ENCODE results near the gene EXOC6. TPM values are rescaled to one million over a fixed set of nuclear protein-coding genes. Genes with fewer than 3 reads are reported as not detected.

The EXOC6 gene
- total RNA-seq, 1 experiment from 2014 or later, result 9.3 TPM

DNA sequence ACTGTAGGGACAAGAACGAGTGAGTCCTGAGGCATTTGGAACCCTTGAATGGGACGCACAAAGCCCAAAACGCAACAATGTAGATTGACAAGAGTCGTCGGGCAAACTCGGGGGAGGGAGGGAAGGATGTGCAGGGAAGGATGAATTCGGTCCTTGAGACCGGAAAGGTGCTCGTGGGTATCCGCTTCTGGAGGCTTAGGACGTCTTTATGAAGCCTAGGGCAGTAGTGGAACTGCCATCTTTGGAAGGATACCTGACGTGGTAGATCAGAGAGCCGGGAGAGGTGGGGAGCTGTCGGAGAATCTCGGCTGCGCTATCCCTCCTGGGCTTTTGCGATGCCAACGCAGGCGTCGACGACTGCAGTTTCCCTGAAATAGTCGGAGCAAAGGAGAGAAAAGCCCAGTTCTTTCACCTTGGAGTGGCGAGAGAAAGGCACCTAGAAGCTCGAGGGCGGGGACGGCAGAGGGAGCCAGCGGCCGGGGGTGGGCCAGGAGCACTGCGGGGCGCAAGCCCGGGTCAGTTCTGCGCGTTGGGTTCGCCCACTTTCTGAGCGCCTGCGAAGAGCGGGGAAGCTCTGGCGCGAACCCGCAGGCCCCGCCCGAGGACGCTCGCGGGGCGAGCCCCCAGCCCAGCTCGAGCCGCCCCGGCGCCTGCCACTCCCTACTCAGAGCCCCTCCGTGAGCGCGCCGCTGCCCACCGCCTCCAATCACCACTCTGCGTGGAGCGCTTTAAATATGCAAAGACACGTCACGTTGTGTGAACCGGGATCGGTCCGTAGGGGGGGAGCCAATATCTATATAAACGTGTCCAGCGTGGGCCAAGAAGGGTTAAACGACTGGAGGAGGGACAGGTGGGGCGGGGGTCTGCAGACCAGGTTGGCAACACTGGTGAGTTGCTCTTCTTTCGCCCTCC lies 211.9 kb downstream of the EXOC6 start, which contains the start of gene CYP26C1:
TSS of gene CYP26C1 (plus strand) at position 824 of the 912 bp plus-strand sequence. CDS start 466 bp downstream, outside the sequence.
- Histone ChIP-seq H3K4me1 (replicated peaks; ENCODE audit: insufficient read depth) (no peaks in the 10 kb centered on the region), H3K4me3 (no peak within 1 kb of the TSS), H3K27me3 (ENCODE audit: insufficient read depth, low read depth) (no peaks in the 10 kb centered on the region), H3F3A (ENCODE audit: insufficient read depth, low read depth) (no peaks in the 10 kb centered on the region), H4K20me1 (ENCODE audit: insufficient read depth) (no peaks in the 10 kb centered on the region), H3K4me2 (no peak within 1 kb of the TSS), H3K27ac (no peak within 1 kb of the TSS), H2AFZ (no peak within 1 kb of the TSS), H3K9me3 (ENCODE audit: insufficient read depth, low read depth) (no peaks in the 10 kb centered on the region), H3K36me3 (ENCODE audit: low read depth) (no peaks in the 10 kb centered on the region), H3K9me2 (ENCODE audit: insufficient read depth) (no peaks in the 10 kb centered on the region), H3K79me2 (ENCODE audit: low read depth) (no peaks in the 10 kb centered on the region)
- TF ChIP-seq, protein P1, sequence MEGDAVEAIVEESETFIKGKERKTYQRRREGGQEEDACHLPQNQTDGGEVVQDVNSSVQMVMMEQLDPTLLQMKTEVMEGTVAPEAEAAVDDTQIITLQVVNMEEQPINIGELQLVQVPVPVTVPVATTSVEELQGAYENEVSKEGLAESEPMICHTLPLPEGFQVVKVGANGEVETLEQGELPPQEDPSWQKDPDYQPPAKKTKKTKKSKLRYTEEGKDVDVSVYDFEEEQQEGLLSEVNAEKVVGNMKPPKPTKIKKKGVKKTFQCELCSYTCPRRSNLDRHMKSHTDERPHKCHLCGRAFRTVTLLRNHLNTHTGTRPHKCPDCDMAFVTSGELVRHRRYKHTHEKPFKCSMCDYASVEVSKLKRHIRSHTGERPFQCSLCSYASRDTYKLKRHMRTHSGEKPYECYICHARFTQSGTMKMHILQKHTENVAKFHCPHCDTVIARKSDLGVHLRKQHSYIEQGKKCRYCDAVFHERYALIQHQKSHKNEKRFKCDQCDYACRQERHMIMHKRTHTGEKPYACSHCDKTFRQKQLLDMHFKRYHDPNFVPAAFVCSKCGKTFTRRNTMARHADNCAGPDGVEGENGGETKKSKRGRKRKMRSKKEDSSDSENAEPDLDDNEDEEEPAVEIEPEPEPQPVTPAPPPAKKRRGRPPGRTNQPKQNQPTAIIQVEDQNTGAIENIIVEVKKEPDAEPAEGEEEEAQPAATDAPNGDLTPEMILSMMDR (conservative IDR thresholded peaks at IDR 0.05), result no peak
- ChIA-PET CTCF (no interaction called here), POLR2A (ENCODE audit: unreplicated experiment) (no interaction called here)
- intact Hi-C loops (cut with micrococcal nuclease; ENCODE audit: unreplicated experiment), result no loop called here
- BruUV-seq (replicated peaks), result no TSS peak
- DNase-seq, result no peak

DNA sequence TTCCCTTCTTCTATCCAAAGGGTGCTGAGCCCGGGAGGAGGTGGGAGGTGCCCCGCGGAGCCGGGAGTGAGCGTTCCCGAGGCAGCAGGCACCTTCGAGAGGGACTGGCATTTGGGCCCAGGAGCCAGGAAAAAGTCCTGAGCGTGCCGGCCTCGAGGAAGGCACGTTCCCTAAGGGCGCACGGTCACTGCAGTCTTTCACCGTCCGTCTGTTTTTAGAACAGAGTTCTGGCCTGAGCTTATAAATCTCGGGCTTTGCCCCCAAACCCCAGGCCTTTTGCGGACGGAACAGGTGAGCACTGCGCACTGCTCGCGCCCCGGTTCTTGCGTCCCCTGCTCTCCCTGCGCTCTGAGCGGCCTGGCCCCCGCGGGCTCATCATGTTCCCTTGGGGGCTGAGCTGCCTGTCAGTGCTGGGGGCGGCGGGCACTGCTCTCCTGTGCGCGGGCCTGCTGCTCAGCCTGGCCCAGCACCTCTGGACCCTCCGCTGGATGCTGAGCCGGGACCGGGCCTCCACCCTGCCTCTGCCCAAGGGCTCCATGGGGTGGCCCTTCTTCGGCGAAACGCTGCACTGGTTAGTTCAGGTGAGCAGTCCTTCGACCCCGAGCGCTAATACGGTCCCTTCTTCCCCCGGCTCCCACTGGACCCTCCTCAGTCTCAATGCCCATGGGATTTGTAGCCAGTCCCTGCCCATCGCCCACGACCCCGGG lies 212.7 kb downstream of the EXOC6 start:
- POLR2A ChIA-PET (ENCODE audit: unreplicated experiment), result no interaction called here

More for the DNA sequence above, 212.7 kb downstream of the EXOC6 start:
- intact Hi-C loops (cut with micrococcal nuclease; ENCODE audit: unreplicated experiment), result no loop called here
- no TSS peak for BruUV-seq (replicated peaks)
- H3K4me3 ChIP-seq, result no peak overlapping the region
- no peak for DNase-seq
- H3K27me3 ChIP-seq (ENCODE audit: insufficient read depth, low read depth), result no peaks in the 10 kb centered on the region
- no peak overlapping the region for H3K4me2 ChIP-seq
- no peaks in the 10 kb centered on the region for H3F3A ChIP-seq (ENCODE audit: insufficient read depth, low read depth)
- H3K9me2 ChIP-seq (ENCODE audit: insufficient read depth), result no peaks in the 10 kb centered on the region
- no peaks in the 10 kb centered on the region for H3K79me2 ChIP-seq (ENCODE audit: low read depth)
- no peak overlapping the region for H3K27ac ChIP-seq
- no peaks in the 10 kb centered on the region for H3K36me3 ChIP-seq (ENCODE audit: low read depth)
- TF ChIP-seq, protein P1 (conservative IDR thresholded peaks at IDR 0.05), result no peak
- no peak for TF ChIP-seq EZH2 (IDR thresholded peaks at IDR 0.05; ENCODE audit: low read depth)
- H2AFZ ChIP-seq, result no peak overlapping the region
- no peaks in the 10 kb centered on the region for H4K20me1 ChIP-seq (ENCODE audit: insufficient read depth)
- CTCF ChIA-PET, result no interaction called here
- H3K4me1 ChIP-seq (replicated peaks; ENCODE audit: insufficient read depth), result no peaks in the 10 kb centered on the region
- H3K9me3 ChIP-seq (ENCODE audit: insufficient read depth, low read depth), result no peaks in the 10 kb centered on the region

Data from PC-9 (cell line).